NCI-H82 treated with DMSO at 0.1 percent for 48 hours (cell line): Measurements from ENCODE around the gene TCF12.
A peak's percentile ranks its signal among the peaks of the same experiment; 100 is the strongest.

Source experiments
- DNase-seq: peaks from one replicate; lab custom pipeline; 2025; ENCODE audit not compliant: unreplicated experiment; lab: John Stamatoyannopoulos, UW

The TCF12 gene

DNA sequence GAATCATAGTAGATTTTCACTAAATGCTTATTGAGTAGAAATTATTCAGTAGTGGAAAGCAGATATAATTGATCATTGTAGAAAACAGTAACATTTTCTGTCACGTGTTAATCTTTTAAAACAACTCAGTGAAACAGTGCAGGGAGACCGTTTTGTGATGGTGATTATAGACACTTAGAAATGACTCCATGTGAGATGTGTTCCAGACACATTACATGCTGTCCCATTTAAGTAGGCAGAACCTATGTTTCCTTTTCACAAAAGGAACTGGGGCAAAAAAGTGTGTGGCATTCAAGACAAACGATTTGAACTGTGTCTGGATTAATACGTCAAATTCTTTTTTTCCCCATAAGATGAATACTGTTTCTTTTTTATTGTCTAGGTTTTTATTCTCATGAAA, 126.5 kb downstream of the TCF12 start:
- DNase-seq = no peak

DNA sequence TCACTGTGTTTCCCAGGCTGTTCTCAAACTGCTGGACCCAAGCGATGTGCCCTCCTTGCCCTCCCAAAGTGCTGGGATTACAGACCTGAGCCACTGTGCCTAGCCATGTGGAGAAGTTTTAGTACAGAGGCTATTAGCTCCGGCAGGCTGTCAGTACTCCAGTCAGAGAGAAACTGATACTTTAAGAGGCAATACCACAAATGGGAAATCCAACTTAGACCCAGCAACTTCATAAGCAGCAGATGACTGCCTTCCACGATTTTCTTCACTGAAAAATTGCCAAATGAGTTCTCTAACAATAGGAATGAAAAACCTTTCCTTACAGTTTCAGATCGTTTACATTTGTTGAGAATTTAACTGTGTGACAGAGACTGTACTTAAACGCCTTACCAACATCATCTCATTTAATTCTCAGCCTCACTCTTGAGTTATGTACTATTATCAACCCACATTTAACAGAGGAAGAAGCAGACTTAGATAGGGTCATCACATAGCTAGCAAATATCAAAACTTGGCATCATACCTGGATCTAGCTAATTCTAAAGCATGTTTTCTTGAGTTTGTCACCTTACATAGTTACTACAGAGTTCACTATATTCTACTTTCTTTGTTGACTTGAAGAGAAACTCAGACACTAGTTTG, 127.4 kb downstream of the TCF12 start:
- no peak for DNase-seq

DNA sequence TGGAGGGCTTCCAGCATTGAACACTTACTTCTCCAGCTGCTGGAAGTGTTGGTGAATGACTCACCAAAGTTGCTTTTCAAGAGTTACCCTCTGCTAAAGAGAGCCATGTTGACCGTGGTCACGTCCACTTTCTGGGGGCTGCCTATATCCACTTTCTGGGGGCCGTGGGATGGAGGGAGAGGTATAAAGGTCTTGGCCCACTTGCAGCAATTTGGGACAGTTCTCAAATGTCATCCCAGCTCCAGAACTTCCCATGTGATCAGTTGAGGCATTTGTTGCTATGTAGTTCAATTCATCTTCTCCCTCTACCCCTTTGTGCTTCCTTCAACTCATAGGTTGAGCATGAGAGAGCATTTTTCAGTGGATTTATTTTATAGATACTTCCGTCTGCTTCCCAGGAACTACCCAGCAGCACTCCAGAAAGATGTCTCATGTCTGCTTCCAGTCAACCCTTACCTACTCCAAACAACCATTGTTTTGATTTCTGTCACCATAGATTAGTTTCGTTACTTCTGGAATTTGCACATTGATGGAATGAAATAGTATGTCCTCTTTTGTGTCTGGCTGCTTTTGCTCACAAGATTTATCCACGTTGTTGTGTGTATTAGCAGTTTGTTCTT, 130.6 kb downstream of the TCF12 start:
- no peak for DNase-seq

- no peak for DNase-seq
Observed at GRCh38 chr15:57053470-57053869, 135.0 kb downstream of the TCF12 start.

- no peak for DNase-seq
Observed at GRCh38 chr15:57054204-57054750, 135.8 kb downstream of the TCF12 start.

- DNase-seq = no peak
Observed at GRCh38 chr15:57056357-57056756, 137.9 kb downstream of the TCF12 start.

GRCh38 chr15:57057134-57057930, 138.9 kb downstream of the TCF12 start:
- DNase-seq = no peak

- no peak for DNase-seq
Observed at GRCh38 chr15:57059026-57059660, 140.7 kb downstream of the TCF12 start.

GRCh38 chr15:57060799-57061198, 142.4 kb downstream of the TCF12 start:
- no peak for DNase-seq

GRCh38 chr15:57061281-57061680, 142.8 kb downstream of the TCF12 start:
- DNase-seq = no peak

GRCh38 chr15:57061696-57062095, 143.3 kb downstream of the TCF12 start:
- DNase-seq = no peak

- no peak for DNase-seq
Observed at GRCh38 chr15:57064033-57064432, 145.6 kb downstream of the TCF12 start.

DNA sequence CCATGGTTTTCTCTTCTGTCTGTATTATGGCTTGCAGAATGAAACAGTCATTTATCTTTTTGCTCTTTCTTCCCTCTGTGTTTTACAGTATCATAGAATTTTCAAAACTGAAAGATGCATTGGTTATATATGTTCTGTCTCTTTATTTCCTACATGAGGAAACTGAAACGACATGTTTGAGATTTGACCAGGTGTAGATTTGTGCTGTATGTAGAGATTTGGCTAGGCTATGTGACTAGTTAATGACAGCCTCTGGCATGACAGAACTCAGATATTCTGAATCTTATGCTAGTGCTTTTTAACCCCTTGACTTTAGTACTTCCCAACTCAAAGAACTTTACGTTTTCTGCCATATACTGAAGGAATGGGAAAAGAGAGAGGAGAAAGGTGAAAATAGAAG, 151.0 kb downstream of the TCF12 start:
- no peak for DNase-seq

GRCh38 chr15:57070674-57071073, 152.2 kb downstream of the TCF12 start:
- DNase-seq = no peak

GRCh38 chr15:57079446-57079845, 161.0 kb downstream of the TCF12 start:
- no peak for DNase-seq

DNA sequence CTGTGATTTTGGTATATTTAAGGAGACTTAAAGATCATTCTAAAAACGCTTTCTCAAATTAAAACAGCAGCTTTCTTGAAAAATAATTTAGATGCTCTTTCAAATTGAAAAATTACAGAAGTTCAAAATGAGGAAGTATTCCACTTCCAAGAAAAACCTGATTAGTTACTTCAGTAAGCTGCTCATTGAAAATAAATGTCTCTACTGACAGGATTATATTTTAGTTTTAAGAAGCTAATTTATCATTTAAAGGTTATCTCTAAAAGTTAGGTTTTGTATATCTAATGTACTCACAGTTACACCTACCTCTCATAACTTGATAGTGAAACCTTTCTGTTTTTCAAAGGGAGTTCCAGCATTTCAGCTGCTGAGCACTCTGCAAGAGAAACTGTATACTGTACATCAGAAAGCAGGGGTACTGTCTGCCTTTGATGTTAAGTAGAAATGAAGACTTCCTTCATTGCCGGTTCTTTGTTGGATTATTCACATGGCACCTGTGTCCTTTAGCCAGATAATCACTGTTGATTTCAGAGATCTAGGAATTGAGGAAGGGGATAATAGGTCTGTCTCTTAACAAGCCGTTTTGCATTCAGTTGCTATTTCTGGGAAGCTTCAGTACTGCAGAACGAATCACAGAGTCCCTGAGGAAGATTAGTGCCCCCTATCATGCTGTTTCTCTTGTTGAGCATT, 161.6 kb downstream of the TCF12 start:
- DNase-seq = peak; percentile 17

DNA sequence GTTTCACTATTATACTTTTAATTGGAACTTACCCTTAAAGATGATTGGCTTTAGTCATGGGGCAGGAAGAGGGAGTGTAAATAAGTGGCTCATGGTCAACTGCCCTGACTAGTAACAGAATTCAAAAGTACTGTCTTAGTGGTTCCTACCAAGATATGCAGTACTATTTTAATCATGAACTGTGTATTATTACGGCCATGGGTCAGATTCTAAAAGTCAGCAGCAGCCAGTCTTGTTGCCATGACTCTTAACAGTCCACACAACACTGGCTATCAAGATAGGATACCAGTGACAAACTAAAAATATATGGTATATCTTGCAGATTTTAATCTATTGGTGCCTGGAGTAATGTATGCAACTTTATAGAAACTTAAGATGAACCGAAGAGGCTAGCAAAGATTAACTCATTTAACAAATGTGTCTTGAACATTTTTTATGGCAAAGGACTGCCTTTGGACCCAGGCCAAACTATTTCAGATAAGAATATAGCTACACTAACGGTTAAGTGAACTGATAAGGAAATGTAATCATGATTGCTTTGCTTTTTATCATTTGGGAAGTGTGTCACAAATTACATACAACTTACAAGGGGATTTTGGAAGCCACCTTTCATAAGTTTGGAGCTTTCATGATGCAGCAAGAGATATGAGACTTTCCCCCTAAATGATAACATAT, 163.7 kb downstream of the TCF12 start:
- no peak for DNase-seq

- DNase-seq = no peak
Observed at GRCh38 chr15:57084192-57084591, 165.7 kb downstream of the TCF12 start.

GRCh38 chr15:57085267-57085666, 166.8 kb downstream of the TCF12 start:
- peak; percentile 81 for DNase-seq

- DNase-seq = no peak
Observed at GRCh38 chr15:57086857-57087427, 168.5 kb downstream of the TCF12 start.
